Thymus (tissue), 11 donors: ENCODE data around the gene SLC4A8. TPM values are rescaled to one million over a fixed set of nuclear protein-coding genes. Genes with fewer than 3 reads are reported as not detected.
A peak's percentile ranks its signal among the peaks of the same experiment; 100 is the strongest.

Experiments used
- DNase-seq, 9 donors: peaks; one replicate each; pipeline ENCODE4 v3.0.0-alpha.2; 2013; ENCODE audit warnings: low spot score in 9 of 9, low read depth in 6 of 9, missing footprints in 1 of 9
- H3K27ac ChIP-seq, 2 donors: one replicate each; pipeline ENCODE4 v1.5.1; 2013; ENCODE audit warnings: control low read depth in 1 of 2, low read depth in 1 of 2, low read length in 1 of 2, mild to moderate bottlenecking in 1 of 2, moderate library complexity in 1 of 2
- H3K27me3 ChIP-seq, 2 donors: one replicate each; pipeline ENCODE4 v1.5.1; 2013; ENCODE audit warnings: low read length in 1 of 2; ENCODE audit not compliant: control insufficient read depth in 2 of 2, insufficient read depth in 1 of 2
- H3K36me3 ChIP-seq, 2 donors: one replicate each; pipeline ENCODE4 v1.5.1; 2013; ENCODE audit warnings: low read length in 1 of 2, mild to moderate bottlenecking in 1 of 2, moderate library complexity in 1 of 2; ENCODE audit not compliant: control insufficient read depth in 2 of 2, insufficient read depth in 2 of 2
- H3K4me1 ChIP-seq, 2 donors: one replicate each; pipeline ENCODE4 v1.5.1; 2013; ENCODE audit warnings: low read length in 2 of 2; ENCODE audit not compliant: control insufficient read depth in 2 of 2, insufficient read depth in 2 of 2
- H3K4me3 ChIP-seq, 2 donors: one replicate each; pipeline ENCODE4 v1.5.1; 2013; ENCODE audit warnings: low read length in 2 of 2, control low read depth in 1 of 2, mild to moderate bottlenecking in 1 of 2
- H3K9me3 ChIP-seq, 2 donors: one replicate each; pipeline ENCODE4 v1.5.1; 2013; ENCODE audit warnings: low read length in 1 of 2, mild to moderate bottlenecking in 1 of 2; ENCODE audit not compliant: control insufficient read depth in 2 of 2, insufficient read depth in 1 of 2
- WGBS: extraction: QIAGEN DNeasy Blood & Tissue Kit; methylation state at CpG from one replicate; pipeline ENCODE4 v1.1.7; 2013; 5-methylcytosine and 5-hydroxymethylcytosine counted together
- polyA plus RNA-seq: library from polyadenylated mRNA; stranded (reverse); fragments of 200-250 nt; gene quantifications from one replicate; pipeline ENCODE4 v1.2.3, GENCODE V29; 2013
- total RNA-seq: library from RNA; stranded (reverse); fragments of 120-200 nt; gene quantifications from one replicate; pipeline ENCODE4 v1.2.4, GENCODE V29; 2013
- donor health status: healthy.

Gene SLC4A8
- total and polyA plus RNA-seq, 2 donors, result 1.2 to 1.7 TPM

- H3K27ac ChIP-seq, result no peak overlapping the region
- DNase-seq, result no peak
- peaks cover 0 to 2% of the 10 kb centered on the region in 2 donors for H3K27me3 ChIP-seq
- H3K36me3 ChIP-seq, result peaks cover 0 to 2% of the 10 kb centered on the region in 2 donors
- 34% methylated on average over 4 of the region's 4 CpGs for WGBS
- peaks cover 45 to 91% of the 10 kb centered on the region in 2 donors for H3K4me1 ChIP-seq
- no peaks in the 10 kb centered on the region for H3K9me3 ChIP-seq
- no peak overlapping the region for H3K4me3 ChIP-seq
Observed at GRCh38 chr12:51386351-51386750, 38.3 kb upstream of the SLC4A8 start.

- WGBS, result 52% methylated on average over 10 of the region's 10 CpGs
- Histone ChIP-seq H3K4me1 (peaks cover 36 to 88% of the 10 kb centered on the region in 2 donors), H3K36me3 (no peaks in the 10 kb centered on the region), H3K27me3 (peaks cover 0 to 13% of the 10 kb centered on the region in 2 donors), H3K9me3 (no peaks in the 10 kb centered on the region), H3K4me3 (no peak overlapping the region), H3K27ac (no peak overlapping the region)
- peak in 1 of 9 donors; percentile 34 for DNase-seq
Observed at GRCh38 chr12:51388069-51388799, 36.4 kb upstream of the SLC4A8 start.

GRCh38 chr12:51388846-51389245, 35.8 kb upstream of the SLC4A8 start:
- Histone ChIP-seq H3K4me1 (peaks cover 36 to 88% of the 10 kb centered on the region in 2 donors), H3K27ac (no peak overlapping the region), H3K27me3 (peaks cover 0 to 14% of the 10 kb centered on the region in 2 donors), H3K36me3 (no peaks in the 10 kb centered on the region), H3K4me3 (no peak overlapping the region), H3K9me3 (no peaks in the 10 kb centered on the region)
- DNase-seq, result no peak
- 96% methylated on average over 5 of the region's 5 CpGs for WGBS

- peak in 1 of 9 donors; percentile 28 for DNase-seq
- peaks cover 37 to 88% of the 10 kb centered on the region in 2 donors for H3K4me1 ChIP-seq
- no peaks in the 10 kb centered on the region for H3K36me3 ChIP-seq
- peaks cover 0 to 14% of the 10 kb centered on the region in 2 donors for H3K27me3 ChIP-seq
- no peak overlapping the region for H3K4me3 ChIP-seq
- no peak overlapping the region for H3K27ac ChIP-seq
- H3K9me3 ChIP-seq, result peaks cover 0 to 2% of the 10 kb centered on the region in 2 donors
- WGBS, result 41% methylated on average over 2 of the region's 2 CpGs
Observed at GRCh38 chr12:51389302-51389999, 35.2 kb upstream of the SLC4A8 start.

GRCh38 chr12:51390457-51390856, 34.2 kb upstream of the SLC4A8 start:
- 72% methylated on average over 6 of the region's 6 CpGs for WGBS
- peak overlapping the region in 1 of 2 donors; percentile 63 for H3K27ac ChIP-seq
- H3K27me3 ChIP-seq, result peaks cover 0 to 14% of the 10 kb centered on the region in 2 donors
- H3K4me3 ChIP-seq, result peak overlapping the region; percentile 62 to 70
- peaks cover 41 to 90% of the 10 kb centered on the region in 2 donors for H3K4me1 ChIP-seq
- DNase-seq, result no peak
- H3K9me3 ChIP-seq, result peaks cover 0 to 2% of the 10 kb centered on the region in 2 donors
- no peaks in the 10 kb centered on the region for H3K36me3 ChIP-seq

- peak overlapping the region; percentile 62 to 70 for H3K4me3 ChIP-seq
- H3K4me1 ChIP-seq, result peaks cover 44 to 90% of the 10 kb centered on the region in 2 donors
- peaks cover 0 to 14% of the 10 kb centered on the region in 2 donors for H3K27me3 ChIP-seq
- DNase-seq, result peak in 2 of 9 donors; percentile 35 to 64
- peak overlapping the region in 1 of 2 donors; percentile 63 for H3K27ac ChIP-seq
- 3% methylated on average over 8 of the region's 8 CpGs for WGBS
- H3K36me3 ChIP-seq, result no peaks in the 10 kb centered on the region
- peaks cover 0 to 2% of the 10 kb centered on the region in 2 donors for H3K9me3 ChIP-seq
Observed at GRCh38 chr12:51390891-51391282, 33.7 kb upstream of the SLC4A8 start.

GRCh38 chr12:51391283-51392123, 33.1 kb upstream of the SLC4A8 start, which contains the start of gene GALNT6:
TSS of gene GALNT6 (minus strand) at chr12:51391406. CDS start at chr12:51379781, 11,625 bp downstream.
- Histone ChIP-seq H3K36me3 (no peaks in the 10 kb centered on the region), H3K4me3 (peak within 1 kb of the TSS; percentile 62 to 70), H3K4me1 (peaks cover 41 to 84% of the 10 kb centered on the region in 2 donors), H3K27ac (peak within 1 kb of the TSS; percentile 36 to 63), H3K27me3 (peaks cover 0 to 14% of the 10 kb centered on the region in 2 donors), H3K9me3 (peaks cover 0 to 2% of the 10 kb centered on the region in 2 donors)
- under 1% methylated on average over 73 of the region's 73 CpGs for WGBS
- peak in 7 of 9 donors; percentile 48 to 80 (median 64) for DNase-seq

GRCh38 chr12:51392556-51393237, 31.9 kb upstream of the SLC4A8 start:
- no peak overlapping the region for H3K27ac ChIP-seq
- peak in 1 of 9 donors; percentile 24 for DNase-seq
- peaks cover 0 to 2% of the 10 kb centered on the region in 2 donors for H3K9me3 ChIP-seq
- H3K27me3 ChIP-seq, result peaks cover 0 to 14% of the 10 kb centered on the region in 2 donors
- H3K4me1 ChIP-seq, result peaks cover 37 to 74% of the 10 kb centered on the region in 2 donors
- H3K4me3 ChIP-seq, result peak overlapping the region in 1 of 2 donors; percentile 15
- no peaks in the 10 kb centered on the region for H3K36me3 ChIP-seq
- 46% methylated on average over 22 of the region's 22 CpGs for WGBS
